Activated CD4-positive, alpha-beta T cell treated with anti-CD3 and anti-CD28 coated beads for 36 hours (primary cell): Measurements from ENCODE around the gene ROGDI. TPM values are rescaled to one million over a fixed set of nuclear protein-coding genes. Genes with fewer than 3 reads are reported as not detected.
A peak's percentile ranks its signal among the peaks of the same experiment; 100 is the strongest.

Source experiments
- ATAC-seq: fragments of 200-7000 bp; cut with Tn5 transposase; one replicate; pipeline ENCODE4 v1.10.0; 2021; ENCODE audit warnings: mild to moderate bottlenecking, moderate library complexity
- CTCF ChIA-PET: fragments of 350-600 bp; sonication (Branson Sonifier 250); formaldehyde crosslinking; loops from one replicate; lab custom pipeline; 2021; ENCODE audit warnings: antibody characterized with exemption; lab: Charles Lee
- POLR2A ChIA-PET: fragments of 350-600 bp; sonication (Branson Sonifier 250); formaldehyde crosslinking; loops from one replicate; lab custom pipeline; 2021; ENCODE audit warnings: antibody characterized with exemption, inconsistent platforms; lab: Charles Lee
- DNase-seq: peaks from one replicate; pipeline ENCODE4 v3.0.0-alpha.2; 2020
- H3K27ac Mint-ChIP-seq: one replicate; pipeline ENCODE4 v1.8.0; 2021; ENCODE audit warnings: mixed read lengths
- H3K27me3 Mint-ChIP-seq: one replicate; pipeline ENCODE4 v1.8.0; 2021; ENCODE audit warnings: mixed read lengths
- H3K36me3 Mint-ChIP-seq: one replicate; pipeline ENCODE4 v1.8.0; 2021; ENCODE audit warnings: low read depth, mixed read lengths
- H3K4me1 Mint-ChIP-seq: one replicate; pipeline ENCODE4 v1.8.0; 2021; ENCODE audit warnings: mixed read lengths
- H3K4me3 Mint-ChIP-seq: one replicate; pipeline ENCODE4 v1.8.0; 2021; ENCODE audit warnings: mild to moderate bottlenecking, moderate library complexity, mixed read lengths
- H3K9me3 Mint-ChIP-seq: one replicate; pipeline ENCODE4 v1.8.0; 2021; ENCODE audit warnings: low read depth, mixed read lengths
- intact Hi-C, 2 experiments: fragments of 100-400 bp; cut with DNase I in 1 of 2; cut with micrococcal nuclease in 1 of 2; formaldehyde crosslinking; loops; one replicate each; pipeline versions ENCODE4 v1.14.2 to v1.15.1; 2022 to 2024; cut with DNase I, micrococcal nuclease
- total RNA-seq, 2 experiments: library from RNA; stranded (reverse); gene quantifications; one replicate each; pipeline ENCODE4 v1.2.3, GENCODE V29; 2021

ROGDI gene
- total RNA-seq, 2 experiments from 2014 or later, result 3.7 to 7.3 TPM

DNA sequence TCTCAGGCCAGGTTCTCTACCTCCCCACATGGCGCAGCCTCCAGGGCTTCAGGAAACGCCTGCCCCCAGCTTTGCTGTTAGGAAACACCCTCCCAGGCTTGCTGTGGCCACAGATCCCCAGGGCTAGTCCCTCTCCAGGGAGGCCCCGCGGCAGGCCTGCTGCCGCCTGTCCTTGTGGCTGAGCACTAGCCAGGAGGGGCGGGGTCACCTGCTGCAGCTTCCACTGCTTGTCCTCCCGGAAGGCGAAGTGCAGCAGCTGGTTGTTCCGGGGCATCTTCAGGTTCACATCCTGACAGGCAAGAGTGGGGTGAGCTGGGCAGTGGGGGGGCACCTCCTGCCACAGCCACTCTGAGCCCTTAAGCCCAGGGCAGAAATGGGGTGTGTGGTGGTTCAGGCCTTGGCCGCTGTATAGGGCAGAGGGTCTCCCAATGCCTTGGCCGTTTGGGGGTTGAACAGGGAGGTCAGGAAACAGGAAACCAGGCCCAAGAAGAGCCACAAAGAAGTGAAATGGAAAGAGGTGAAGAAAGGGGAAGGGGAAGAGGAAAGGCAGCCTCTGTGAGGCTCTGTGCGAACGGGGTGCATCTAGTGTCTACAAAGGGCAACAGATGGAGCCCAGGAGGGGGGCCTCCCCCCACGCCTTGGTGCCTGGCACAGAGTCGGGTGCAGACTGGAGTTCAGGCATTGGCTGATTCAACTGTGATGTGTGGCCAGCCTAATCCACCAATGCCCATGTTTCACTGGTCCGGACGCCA is 2.0 kb downstream of the ROGDI start:
- Mint-ChIP-seq H3K27me3 (no peaks in the 10 kb centered on the region), H3K9me3 (no peaks in the 10 kb centered on the region), H3K27ac (no peak overlapping the region), H3K36me3 (peaks cover 10% of the 10 kb centered on the region), H3K4me1 (peaks cover 14% of the 10 kb centered on the region), H3K4me3 (peak overlapping the region; percentile 6)
- CTCF ChIA-PET, result interaction anchor here (0.8 kb wide), 1 partner anchor 15 kb away, joined by 3 read pairs; no protein-coding TSS in a partner anchor
- DNase-seq (no peak), ATAC-seq (no peak)
- intact Hi-C loops, result loop anchor here in 1 of 2 experiments (5.0 kb wide), 2 partner anchors 47 to 493 kb away; partner anchors contain the start of genes GLYR1 and UBN1
- POLR2A ChIA-PET, result interaction anchor here (0.5 kb wide), 1 partner anchor 151 kb away, joined by 6 read pairs; no protein-coding TSS in a partner anchor

GRCh38 chr16:4799171-4799855 is 3.1 kb downstream of the ROGDI start:
- POLR2A ChIA-PET, result no interaction called here
- intact Hi-C loops, result no loop called here
- CTCF ChIA-PET, result interaction anchor here (0.8 kb wide), 1 partner anchor 14 kb away, joined by 3 read pairs; no protein-coding TSS in a partner anchor
- ATAC-seq (no peak), DNase-seq (no peak)
- Mint-ChIP-seq H3K4me1 (peaks cover 14% of the 10 kb centered on the region), H3K4me3 (no peak overlapping the region), H3K36me3 (peaks cover 3% of the 10 kb centered on the region), H3K27ac (no peak overlapping the region), H3K27me3 (no peaks in the 10 kb centered on the region), H3K9me3 (no peaks in the 10 kb centered on the region)

- ChIA-PET POLR2A (no interaction called here), CTCF (no interaction called here)
- H3K9me3 Mint-ChIP-seq, result no peaks in the 10 kb centered on the region
- no peak for DNase-seq
- H3K27me3 Mint-ChIP-seq, result no peaks in the 10 kb centered on the region
- ATAC-seq, result no peak
- no peaks in the 10 kb centered on the region for H3K36me3 Mint-ChIP-seq
- H3K27ac Mint-ChIP-seq, result no peak overlapping the region
- intact Hi-C loops, result no loop called here
- H3K4me1 Mint-ChIP-seq, result peaks cover 12% of the 10 kb centered on the region
- H3K4me3 Mint-ChIP-seq, result no peak overlapping the region
Measured at GRCh38 chr16:4798456-4798855, 4.0 kb downstream of the ROGDI start.

GRCh38 chr16:4797805-4798252 is 4.6 kb downstream of the ROGDI start:
- H3K4me3 Mint-ChIP-seq, result no peak overlapping the region
- ChIA-PET POLR2A (no interaction called here), CTCF (no interaction called here)
- DNase-seq (no peak), ATAC-seq (no peak)
- intact Hi-C loops, result no loop called here
- H3K36me3 Mint-ChIP-seq, result no peaks in the 10 kb centered on the region
- H3K9me3 Mint-ChIP-seq, result no peaks in the 10 kb centered on the region
- H3K27ac Mint-ChIP-seq, result no peak overlapping the region
- H3K27me3 Mint-ChIP-seq, result no peaks in the 10 kb centered on the region
- H3K4me1 Mint-ChIP-seq, result peaks cover 7% of the 10 kb centered on the region

- DNase-seq, result no peak
- Mint-ChIP-seq H3K27me3 (no peaks in the 10 kb centered on the region), H3K4me1 (peaks cover 7% of the 10 kb centered on the region), H3K27ac (no peak overlapping the region), H3K36me3 (no peaks in the 10 kb centered on the region), H3K4me3 (no peak overlapping the region), H3K9me3 (no peaks in the 10 kb centered on the region)
- POLR2A ChIA-PET, result no interaction called here
- CTCF ChIA-PET, result no interaction called here
- ATAC-seq, result no peak
- intact Hi-C loops, result no loop called here
Measured at GRCh38 chr16:4796982-4797804, 5.2 kb downstream of the ROGDI start.

- H3K4me1 Mint-ChIP-seq, result peaks cover 4% of the 10 kb centered on the region
- DNase-seq (no peak), ATAC-seq (no peak)
- H3K36me3 Mint-ChIP-seq, result no peaks in the 10 kb centered on the region
- H3K27me3 Mint-ChIP-seq, result peaks cover 2% of the 10 kb centered on the region
- no peaks in the 10 kb centered on the region for H3K9me3 Mint-ChIP-seq
- intact Hi-C loops, result no loop called here
- CTCF ChIA-PET, result no interaction called here
- no peak overlapping the region for H3K4me3 Mint-ChIP-seq
- no peak overlapping the region for H3K27ac Mint-ChIP-seq
- POLR2A ChIA-PET, result no interaction called here
Measured at GRCh38 chr16:4795828-4796572, 6.4 kb downstream of the ROGDI start.

- peaks cover 2% of the 10 kb centered on the region for H3K27me3 Mint-ChIP-seq
- ChIA-PET POLR2A (no interaction called here), CTCF (no interaction called here)
- no peaks in the 10 kb centered on the region for H3K36me3 Mint-ChIP-seq
- no peak for ATAC-seq
- H3K27ac Mint-ChIP-seq, result no peak within 1 kb of the TSS
- intact Hi-C loops, result no loop called here
- peaks cover under 1% of the 10 kb centered on the region for H3K4me1 Mint-ChIP-seq
- no peak within 1 kb of the TSS for H3K4me3 Mint-ChIP-seq
- DNase-seq, result no peak
- H3K9me3 Mint-ChIP-seq, result no peaks in the 10 kb centered on the region
Measured at GRCh38 chr16:4795181-4795827, 7.1 kb downstream of the ROGDI start, which contains the start of gene SMIM22. SMIM22 (plus strand) TSS chr16:4795369; CDS start chr16:4795735, 366 bp downstream.

DNA sequence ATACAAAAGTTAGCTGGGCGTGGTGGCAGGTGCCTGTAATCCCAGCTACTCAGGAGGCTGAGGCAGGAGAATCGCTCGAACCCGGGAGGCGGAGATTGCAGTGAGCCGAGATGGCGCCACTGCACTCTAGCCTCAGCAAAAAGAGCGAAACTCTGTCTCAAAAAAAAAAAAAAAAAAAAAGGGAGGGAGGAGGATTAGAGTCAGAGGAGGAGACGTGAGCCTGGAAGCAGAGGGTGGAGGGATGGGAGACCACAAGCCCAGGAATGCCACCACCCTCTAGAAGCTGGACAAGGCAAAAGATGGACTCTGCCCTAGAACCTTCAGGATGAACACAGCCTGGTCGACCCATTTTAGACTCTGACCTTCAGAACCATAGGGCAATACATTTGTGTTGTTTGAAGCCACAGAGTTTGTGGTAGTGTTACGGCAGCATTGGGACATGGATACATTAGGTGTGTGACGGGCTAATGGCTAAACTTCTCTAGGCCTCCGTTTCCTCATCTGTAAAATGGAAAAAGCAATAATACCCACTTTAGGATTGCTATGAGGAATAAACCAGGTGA is 9.4 kb downstream of the ROGDI start:
- CTCF ChIA-PET, result no interaction called here
- intact Hi-C loops, result no loop called here
- POLR2A ChIA-PET, result no interaction called here
- Mint-ChIP-seq H3K27me3 (peaks cover 2% of the 10 kb centered on the region), H3K27ac (no peak overlapping the region), H3K36me3 (no peaks in the 10 kb centered on the region), H3K4me3 (no peak overlapping the region), H3K9me3 (no peaks in the 10 kb centered on the region), H3K4me1 (no peaks in the 10 kb centered on the region)
- ATAC-seq (no peak), DNase-seq (no peak)

DNA sequence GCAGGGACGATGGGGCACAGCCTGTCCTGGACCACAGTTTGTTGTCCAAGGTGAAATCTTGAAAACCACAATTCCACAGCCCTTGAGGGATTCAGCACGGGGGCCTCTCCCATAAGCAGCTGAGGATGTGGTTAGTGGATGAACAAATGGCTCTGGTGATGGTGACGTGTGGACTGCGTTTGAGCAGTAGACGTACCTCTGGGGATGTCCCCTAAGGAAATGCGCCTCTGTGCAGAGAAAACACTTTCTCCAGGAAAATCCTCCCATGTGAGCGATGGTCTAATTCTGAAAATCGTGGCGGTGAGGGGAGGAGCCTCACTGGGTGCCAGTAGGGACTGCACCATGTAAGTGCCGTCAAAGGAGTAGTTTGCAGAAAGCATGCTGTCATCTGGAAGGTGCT is 11.6 kb downstream of the ROGDI start:
- DNase-seq (no peak), ATAC-seq (peak; percentile 55)
- Mint-ChIP-seq H3K36me3 (no peaks in the 10 kb centered on the region), H3K27me3 (peaks cover 2% of the 10 kb centered on the region), H3K9me3 (no peaks in the 10 kb centered on the region), H3K4me3 (no peak overlapping the region), H3K27ac (no peak overlapping the region), H3K4me1 (no peaks in the 10 kb centered on the region)
- ChIA-PET POLR2A (no interaction called here), CTCF (no interaction called here)
- intact Hi-C loops, result no loop called here

- Mint-ChIP-seq H3K4me3 (no peak overlapping the region), H3K36me3 (no peaks in the 10 kb centered on the region), H3K4me1 (no peaks in the 10 kb centered on the region), H3K27ac (no peak overlapping the region), H3K9me3 (no peaks in the 10 kb centered on the region), H3K27me3 (peaks cover 2% of the 10 kb centered on the region)
- ChIA-PET POLR2A (no interaction called here), CTCF (interaction anchor here (0.6 kb wide), 1 partner anchor 372 kb away, joined by 3 read pairs; no protein-coding TSS in a partner anchor)
- intact Hi-C loops, result no loop called here
- no peak for DNase-seq
- no peak for ATAC-seq
Measured at GRCh38 chr16:4790261-4790660, 12.2 kb downstream of the ROGDI start.
